ENCODE measurements around the gene ORC3.
"Not testable (repeated sequence)": the region's sequence is repeated elsewhere in the genome, so short reads cannot be mapped to it uniquely, and the experiment has no call there.

Gene ORC3

GRCh38 chr6:87686636-87687205 is 96.8 kb downstream of the ORC3 start:
- not testable (repeated sequence) for H3K27me3 ChIP-seq (ENCODE audit: control insufficient read depth in 1 of 2, insufficient read depth in 2 of 2, low read length in 2 of 2); H3K27ac ChIP-seq (ENCODE audit: low read depth, low read length); H3K36me3 ChIP-seq (ENCODE audit: control insufficient read depth in 1 of 2, insufficient read depth in 2 of 2, low read length in 2 of 2); H3K9me3 ChIP-seq (ENCODE audit: control insufficient read depth in 1 of 2, low read length in 2 of 2); H3K9ac ChIP-seq (ENCODE audit: low read depth in 1 of 2, low read length in 2 of 2); H3K4me3 ChIP-seq (ENCODE audit: low read depth in 1 of 2, low read length in 2 of 2)
- H3K4me1 ChIP-seq (ENCODE audit: control insufficient read depth in 1 of 2, insufficient read depth in 2 of 2, low read length in 2 of 2): peaks cover 39 to 50% of the 10 kb centered on the region in 2 donors

- no peak overlapping the region for H3K9ac ChIP-seq (ENCODE audit: low read depth in 1 of 2, low read length in 2 of 2)
- H3K36me3 ChIP-seq (ENCODE audit: control insufficient read depth in 1 of 2, insufficient read depth in 2 of 2, low read length in 2 of 2): no peaks in the 10 kb centered on the region
- H3K4me3 ChIP-seq (ENCODE audit: low read depth in 1 of 2, low read length in 2 of 2): no peak overlapping the region
- H3K4me1 ChIP-seq (ENCODE audit: control insufficient read depth in 1 of 2, insufficient read depth in 2 of 2, low read length in 2 of 2): peaks cover 44 to 55% of the 10 kb centered on the region in 2 donors
- H3K9me3 ChIP-seq (ENCODE audit: control insufficient read depth in 1 of 2, low read length in 2 of 2): no peaks in the 10 kb centered on the region
- no peak overlapping the region for H3K27ac ChIP-seq (ENCODE audit: low read depth, low read length)
- no peaks in the 10 kb centered on the region for H3K27me3 ChIP-seq (ENCODE audit: control insufficient read depth in 1 of 2, insufficient read depth in 2 of 2, low read length in 2 of 2)
These were observed 97.4 kb downstream of the ORC3 start for GRCh38 chr6:87687296-87687695.

- not testable (repeated sequence) for H3K9me3 ChIP-seq (ENCODE audit: control insufficient read depth in 1 of 2, low read length in 2 of 2); H3K9ac ChIP-seq (ENCODE audit: low read depth in 1 of 2, low read length in 2 of 2); H3K36me3 ChIP-seq (ENCODE audit: control insufficient read depth in 1 of 2, insufficient read depth in 2 of 2, low read length in 2 of 2); H3K27ac ChIP-seq (ENCODE audit: low read depth, low read length); H3K4me3 ChIP-seq (ENCODE audit: low read depth in 1 of 2, low read length in 2 of 2); H3K27me3 ChIP-seq (ENCODE audit: control insufficient read depth in 1 of 2, insufficient read depth in 2 of 2, low read length in 2 of 2)
- peaks cover 45 to 55% of the 10 kb centered on the region in 2 donors for H3K4me1 ChIP-seq (ENCODE audit: control insufficient read depth in 1 of 2, insufficient read depth in 2 of 2, low read length in 2 of 2)
These were observed 98.0 kb downstream of the ORC3 start for GRCh38 chr6:87687893-87688292.

GRCh38 chr6:87690441-87690840 is 100.5 kb downstream of the ORC3 start:
- Histone ChIP-seq H3K27ac (ENCODE audit: low read depth, low read length) (no peak overlapping the region), H3K4me3 (ENCODE audit: low read depth in 1 of 2, low read length in 2 of 2) (no peak overlapping the region), H3K9ac (ENCODE audit: low read depth in 1 of 2, low read length in 2 of 2) (no peak overlapping the region), H3K27me3 (ENCODE audit: control insufficient read depth in 1 of 2, insufficient read depth in 2 of 2, low read length in 2 of 2) (no peaks in the 10 kb centered on the region), H3K4me1 (ENCODE audit: control insufficient read depth in 1 of 2, insufficient read depth in 2 of 2, low read length in 2 of 2) (peaks cover 39 to 47% of the 10 kb centered on the region in 2 donors), H3K36me3 (ENCODE audit: control insufficient read depth in 1 of 2, insufficient read depth in 2 of 2, low read length in 2 of 2) (no peaks in the 10 kb centered on the region), H3K9me3 (ENCODE audit: control insufficient read depth in 1 of 2, low read length in 2 of 2) (no peaks in the 10 kb centered on the region)

- Histone ChIP-seq H3K27ac (ENCODE audit: low read depth, low read length) (no peak overlapping the region), H3K9ac (ENCODE audit: low read depth in 1 of 2, low read length in 2 of 2) (no peak overlapping the region), H3K4me1 (ENCODE audit: control insufficient read depth in 1 of 2, insufficient read depth in 2 of 2, low read length in 2 of 2) (peaks cover 32 to 37% of the 10 kb centered on the region in 2 donors), H3K27me3 (ENCODE audit: control insufficient read depth in 1 of 2, insufficient read depth in 2 of 2, low read length in 2 of 2) (no peaks in the 10 kb centered on the region), H3K4me3 (ENCODE audit: low read depth in 1 of 2, low read length in 2 of 2) (no peak overlapping the region), H3K36me3 (ENCODE audit: control insufficient read depth in 1 of 2, insufficient read depth in 2 of 2, low read length in 2 of 2) (no peaks in the 10 kb centered on the region), H3K9me3 (ENCODE audit: control insufficient read depth in 1 of 2, low read length in 2 of 2) (no peaks in the 10 kb centered on the region)
These were observed 102.2 kb downstream of the ORC3 start for GRCh38 chr6:87692086-87692485.

- not testable (repeated sequence) for H3K36me3 ChIP-seq (ENCODE audit: control insufficient read depth in 1 of 2, insufficient read depth in 2 of 2, low read length in 2 of 2); H3K9ac ChIP-seq (ENCODE audit: low read depth in 1 of 2, low read length in 2 of 2); H3K9me3 ChIP-seq (ENCODE audit: control insufficient read depth in 1 of 2, low read length in 2 of 2); H3K4me3 ChIP-seq (ENCODE audit: low read depth in 1 of 2, low read length in 2 of 2); H3K27me3 ChIP-seq (ENCODE audit: control insufficient read depth in 1 of 2, insufficient read depth in 2 of 2, low read length in 2 of 2); H3K27ac ChIP-seq (ENCODE audit: low read depth, low read length)
- peaks cover 34 to 35% of the 10 kb centered on the region in 2 donors for H3K4me1 ChIP-seq (ENCODE audit: control insufficient read depth in 1 of 2, insufficient read depth in 2 of 2, low read length in 2 of 2)
These were observed 106.9 kb downstream of the ORC3 start for GRCh38 chr6:87696817-87697216.

GRCh38 chr6:87697581-87698546 is 107.9 kb downstream of the ORC3 start:
- no peak overlapping the region for H3K27ac ChIP-seq (ENCODE audit: low read depth, low read length)
- H3K4me3 ChIP-seq (ENCODE audit: low read depth in 1 of 2, low read length in 2 of 2): peak overlapping the region; percentile 88 to 93
- no peaks in the 10 kb centered on the region for H3K9me3 ChIP-seq (ENCODE audit: control insufficient read depth in 1 of 2, low read length in 2 of 2)
- peak overlapping the region; percentile 27 to 52 for H3K9ac ChIP-seq (ENCODE audit: low read depth in 1 of 2, low read length in 2 of 2)
- peaks cover 31% of the 10 kb centered on the region in 2 donors for H3K4me1 ChIP-seq (ENCODE audit: control insufficient read depth in 1 of 2, insufficient read depth in 2 of 2, low read length in 2 of 2)
- no peaks in the 10 kb centered on the region for H3K27me3 ChIP-seq (ENCODE audit: control insufficient read depth in 1 of 2, insufficient read depth in 2 of 2, low read length in 2 of 2)
- H3K36me3 ChIP-seq (ENCODE audit: control insufficient read depth in 1 of 2, insufficient read depth in 2 of 2, low read length in 2 of 2): no peaks in the 10 kb centered on the region

GRCh38 chr6:87698547-87699006 is 108.6 kb downstream of the ORC3 start:
- Histone ChIP-seq H3K9ac (ENCODE audit: low read depth in 1 of 2, low read length in 2 of 2) (peak overlapping the region; percentile 27 to 52), H3K4me3 (ENCODE audit: low read depth in 1 of 2, low read length in 2 of 2) (peak overlapping the region; percentile 88 to 93), H3K27me3 (ENCODE audit: control insufficient read depth in 1 of 2, insufficient read depth in 2 of 2, low read length in 2 of 2) (no peaks in the 10 kb centered on the region), H3K27ac (ENCODE audit: low read depth, low read length) (no peak overlapping the region), H3K9me3 (ENCODE audit: control insufficient read depth in 1 of 2, low read length in 2 of 2) (no peaks in the 10 kb centered on the region), H3K36me3 (ENCODE audit: control insufficient read depth in 1 of 2, insufficient read depth in 2 of 2, low read length in 2 of 2) (no peaks in the 10 kb centered on the region), H3K4me1 (ENCODE audit: control insufficient read depth in 1 of 2, insufficient read depth in 2 of 2, low read length in 2 of 2) (peaks cover 29 to 32% of the 10 kb centered on the region in 2 donors)

- Histone ChIP-seq H3K27me3 (ENCODE audit: control insufficient read depth in 1 of 2, insufficient read depth in 2 of 2, low read length in 2 of 2) (no peaks in the 10 kb centered on the region), H3K9me3 (ENCODE audit: control insufficient read depth in 1 of 2, low read length in 2 of 2) (no peaks in the 10 kb centered on the region), H3K36me3 (ENCODE audit: control insufficient read depth in 1 of 2, insufficient read depth in 2 of 2, low read length in 2 of 2) (no peaks in the 10 kb centered on the region), H3K9ac (ENCODE audit: low read depth in 1 of 2, low read length in 2 of 2) (peak overlapping the region; percentile 97), H3K27ac (ENCODE audit: low read depth, low read length) (peak overlapping the region; percentile 37), H3K4me3 (ENCODE audit: low read depth in 1 of 2, low read length in 2 of 2) (peak overlapping the region; percentile 88 to 93), H3K4me1 (ENCODE audit: control insufficient read depth in 1 of 2, insufficient read depth in 2 of 2, low read length in 2 of 2) (peaks cover 24% of the 10 kb centered on the region in 2 donors)
These were observed 109.6 kb downstream of the ORC3 start for GRCh38 chr6:87699576-87699975.

Measured in duodenal mucosa (tissue), 2 donors.